CD4-positive, alpha-beta T cell treated with Interleukin-2 at 100 ng/mL for 4 hours (primary cell): ENCODE measurements around the gene ELF1.
"Not testable (repeated sequence)": the region's sequence is repeated elsewhere in the genome, so short reads cannot be mapped to it uniquely, and the experiment has no call there.

Experiments used
- DNase-seq: peaks from one replicate; pipeline ENCODE4 v3.0.0-alpha.2; 2020; ENCODE audit warnings: low spot score

The ELF1 gene

GRCh38 chr13:40981949-40982348 lies 37.2 kb downstream of the ELF1 start:
- DNase-seq, result no peak

- peak; percentile 47 for DNase-seq
Observed at GRCh38 chr13:40981361-40981760, 37.8 kb downstream of the ELF1 start.

GRCh38 chr13:40980461-40980860 lies 38.7 kb downstream of the ELF1 start:
- DNase-seq, result peak; percentile 48

- DNase-seq, result no peak
Observed at GRCh38 chr13:40979232-40979631, 39.9 kb downstream of the ELF1 start.

GRCh38 chr13:40978109-40978508 lies 41.0 kb downstream of the ELF1 start:
- not testable (repeated sequence) for DNase-seq

DNA sequence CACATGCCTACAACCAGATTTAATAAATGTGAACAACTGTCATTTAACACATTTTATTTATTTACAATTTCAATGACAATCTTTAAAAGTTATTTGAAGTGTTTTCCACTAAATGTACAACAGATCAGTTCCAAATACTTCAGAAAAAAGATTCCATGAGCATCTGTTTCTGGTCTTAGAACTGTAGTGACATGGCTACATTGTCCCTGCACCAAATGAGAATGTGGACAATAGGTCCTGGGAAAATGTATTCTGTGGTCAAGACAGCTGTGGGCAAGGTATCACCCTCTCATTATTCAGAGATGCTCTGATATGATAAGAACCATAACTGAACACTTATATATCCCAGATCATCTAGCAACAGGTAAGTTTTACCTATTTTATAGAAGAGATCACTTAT lies 43.7 kb downstream of the ELF1 start:
- no peak for DNase-seq

GRCh38 chr13:40974460-40975407 lies 44.4 kb downstream of the ELF1 start:
- peak; percentile 64 for DNase-seq

DNA sequence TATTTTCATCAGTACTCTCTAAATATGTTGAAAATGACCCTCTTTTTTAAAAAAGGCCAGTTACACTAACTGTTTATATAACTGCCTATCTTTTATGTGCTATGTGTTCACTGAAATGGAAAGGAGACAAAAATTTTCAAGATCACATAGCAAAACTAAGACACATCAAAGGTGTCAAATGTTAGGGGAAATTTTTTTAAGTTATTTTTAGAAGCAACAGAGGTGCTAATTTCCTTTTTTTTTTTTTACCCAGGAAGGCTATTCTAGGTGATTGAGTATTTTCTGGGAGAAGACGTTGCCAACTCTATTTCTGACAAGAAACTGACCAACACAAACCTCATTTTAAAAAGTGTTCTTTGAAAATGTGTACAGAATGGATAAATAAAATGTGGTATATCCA lies 45.7 kb downstream of the ELF1 start:
- DNase-seq, result no peak

GRCh38 chr13:40971321-40971720 lies 47.8 kb downstream of the ELF1 start:
- DNase-seq, result no peak

GRCh38 chr13:40970803-40971202 lies 48.3 kb downstream of the ELF1 start:
- no peak for DNase-seq

DNA sequence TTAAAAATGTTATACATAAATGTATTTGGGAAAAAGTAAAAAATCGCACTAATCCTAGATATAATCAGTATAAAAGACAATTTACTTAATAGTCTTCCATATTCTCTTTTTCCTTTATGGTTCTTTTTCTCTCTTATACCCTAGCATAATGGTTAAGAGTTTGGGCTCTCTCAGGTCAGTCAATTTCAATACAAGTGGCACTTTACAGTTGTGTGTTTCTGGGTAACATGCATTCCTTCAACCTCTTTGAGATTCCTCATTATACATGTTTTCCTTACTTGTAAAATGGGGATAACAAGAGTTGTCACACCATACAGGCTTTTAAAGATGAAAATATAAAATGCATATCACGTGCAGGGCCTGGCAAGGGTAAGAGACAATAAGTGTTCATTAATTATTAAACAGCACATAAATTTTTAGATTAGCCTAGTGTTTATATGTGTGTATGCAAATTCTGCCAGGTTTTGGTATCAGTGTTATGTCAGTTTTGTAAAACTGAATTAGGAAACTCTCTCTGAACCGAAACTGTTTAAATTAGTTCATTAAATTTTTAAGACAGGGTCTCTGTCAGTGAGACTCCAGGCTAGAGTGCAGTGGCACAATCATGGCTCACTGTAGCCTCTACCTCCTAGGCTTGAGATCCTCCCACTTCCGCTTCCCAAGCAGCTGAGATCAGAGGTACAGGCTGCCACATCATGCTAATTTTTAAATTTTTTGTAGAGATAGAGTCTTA lies 49.8 kb downstream of the ELF1 start:
- peak; percentile 45 for DNase-seq

- no peak for DNase-seq
Observed at GRCh38 chr13:40968416-40969000, 50.6 kb downstream of the ELF1 start.

DNA sequence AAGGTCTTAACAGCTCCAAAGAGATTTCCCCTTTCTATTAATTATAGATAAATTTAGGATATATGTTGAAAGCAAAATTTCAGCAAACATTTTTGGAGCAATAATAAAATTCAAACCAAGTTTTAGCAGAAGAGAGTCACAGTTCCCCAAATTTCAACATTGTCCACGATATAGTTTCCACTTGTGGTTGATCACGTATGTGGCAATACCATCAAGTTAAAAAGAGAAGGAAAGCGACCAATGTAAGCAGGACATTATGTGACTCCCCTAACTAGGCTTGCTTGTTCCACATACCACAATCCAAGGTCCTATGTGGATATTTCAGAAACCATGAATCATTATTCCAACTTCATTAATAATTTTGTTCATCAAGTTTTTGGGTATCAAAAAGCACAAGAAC lies 52.8 kb downstream of the ELF1 start:
- no peak for DNase-seq

DNA sequence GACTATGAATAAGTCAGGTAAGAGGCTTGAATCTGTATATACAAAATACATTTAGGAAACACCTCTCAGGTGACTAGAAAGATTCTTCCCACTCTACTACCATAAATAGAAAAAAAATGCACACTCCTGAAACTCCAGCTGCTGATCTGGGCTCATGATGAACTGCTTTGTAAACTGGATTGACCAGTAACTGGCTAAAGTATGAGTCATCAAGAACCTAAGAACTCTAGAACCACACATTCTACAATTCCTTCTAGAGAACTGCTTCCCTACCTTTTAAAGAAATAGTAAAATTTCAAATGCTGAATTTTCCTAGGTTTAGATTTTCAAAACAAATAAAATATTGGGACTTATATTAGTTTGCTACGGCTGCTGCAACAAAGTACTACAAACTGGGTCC lies 55.2 kb downstream of the ELF1 start:
- no peak for DNase-seq

DNA sequence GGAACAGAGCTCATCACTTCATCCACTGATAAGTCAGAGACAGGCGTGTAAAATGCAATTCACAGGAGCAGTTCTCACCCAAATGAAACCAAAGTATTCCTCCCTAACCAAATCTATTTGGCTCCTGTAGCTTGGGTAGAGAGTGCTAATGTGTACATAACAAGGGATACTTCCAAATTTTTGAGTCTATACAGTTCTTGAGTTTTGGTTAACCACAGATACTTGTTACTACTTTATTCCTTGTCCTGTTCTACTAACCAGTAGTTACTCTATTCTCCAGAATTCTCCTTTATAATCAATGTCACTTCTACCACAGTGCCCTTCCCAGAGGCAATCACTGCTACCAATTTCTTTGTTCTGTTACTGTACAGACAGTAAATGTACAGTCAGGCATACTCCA lies 57.3 kb downstream of the ELF1 start:
- no peak for DNase-seq

DNA sequence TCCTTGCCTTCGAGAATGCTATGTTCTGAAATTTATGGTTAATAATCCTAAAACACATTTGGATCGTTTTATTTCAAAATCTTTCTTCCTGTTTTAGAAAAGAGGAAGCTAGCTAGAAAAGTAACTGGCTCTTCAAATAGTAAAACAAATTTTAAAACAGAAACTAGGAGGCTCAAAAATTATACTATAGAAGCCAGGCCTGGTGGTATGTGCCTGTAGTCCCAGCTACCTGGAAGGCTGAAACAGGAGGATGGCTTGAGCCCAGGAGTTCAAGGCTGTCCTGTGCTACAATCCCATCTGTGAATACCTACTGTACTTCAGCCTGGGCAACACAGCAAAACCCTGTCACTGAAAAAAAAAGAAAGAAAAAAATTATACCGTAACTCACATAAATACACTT lies 57.9 kb downstream of the ELF1 start:
- DNase-seq, result no peak

DNA sequence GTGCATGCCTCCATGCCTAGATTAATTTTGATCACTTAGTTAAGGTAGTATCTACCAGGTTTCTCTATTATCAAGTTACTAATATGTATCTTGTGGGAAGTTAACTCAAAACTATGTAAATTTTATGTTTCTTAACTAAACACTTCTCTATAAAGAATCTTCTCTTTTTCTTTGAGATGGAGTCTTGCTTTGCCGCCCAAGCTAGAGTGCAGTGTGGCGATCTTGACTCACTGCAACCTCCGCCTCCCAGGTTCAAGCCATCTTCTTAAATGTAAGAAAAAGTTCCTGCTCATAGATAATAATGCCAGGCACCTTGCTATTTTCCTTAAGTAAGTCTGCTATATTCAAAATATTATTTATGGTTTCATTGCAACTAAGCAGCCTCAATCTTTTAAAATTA lies 58.4 kb downstream of the ELF1 start:
- DNase-seq, result no peak

DNA sequence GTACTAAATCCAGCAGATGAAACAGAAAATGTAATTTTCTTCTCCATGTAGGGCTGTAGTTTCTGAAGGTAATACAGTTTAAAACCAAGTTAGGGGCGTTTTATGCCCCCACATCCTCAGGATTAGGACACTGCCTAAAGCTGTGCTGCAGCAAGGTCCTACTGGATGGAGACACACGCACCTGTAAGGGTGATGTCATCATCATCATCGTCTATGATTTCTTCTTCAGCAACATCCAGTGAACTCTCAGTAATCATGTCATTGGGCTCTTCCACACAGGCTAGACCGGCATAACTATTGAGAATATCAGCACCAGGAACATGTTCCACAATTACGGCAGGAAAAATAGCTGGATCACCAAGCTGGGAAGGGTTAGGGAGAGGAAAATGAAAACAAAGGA lies 60.5 kb downstream of the ELF1 start:
- no peak for DNase-seq

GRCh38 chr13:40946485-40946884 lies 72.6 kb downstream of the ELF1 start:
- DNase-seq, result no peak

GRCh38 chr13:40943073-40943472 lies 76.0 kb downstream of the ELF1 start:
- no peak for DNase-seq

DNA sequence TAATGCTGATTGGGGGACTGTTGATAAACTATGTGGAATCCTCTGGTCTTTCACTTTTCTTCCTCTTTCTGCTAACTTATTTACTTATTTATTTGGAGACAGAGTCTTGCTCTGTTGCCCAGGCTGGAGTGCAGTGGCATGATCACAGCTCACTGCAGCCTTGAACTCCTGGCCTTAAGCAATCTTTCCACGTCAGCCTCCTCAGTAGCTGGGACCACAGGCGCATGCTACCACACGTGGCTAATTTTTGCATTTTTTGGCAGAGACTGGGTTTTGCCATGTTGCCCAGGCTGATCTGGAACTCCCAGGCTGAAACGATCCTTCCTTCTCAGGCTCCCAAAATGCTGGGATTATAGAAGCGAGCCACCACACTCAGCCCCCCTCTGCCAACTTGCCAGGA lies 77.5 kb downstream of the ELF1 start:
- DNase-seq, result no peak

GRCh38 chr13:40940841-40941240 lies 78.3 kb downstream of the ELF1 start:
- DNase-seq, result no peak
